Mucosa of rectum (tissue), 2 donors: ENCODE data around the gene PGA4.

Source experiments
- H3K27ac ChIP-seq, 2 donors: one replicate each; pipeline ENCODE4 v1.7.0; 2013; ENCODE audit warnings: inconsistent platforms in 2 of 2, low read depth in 2 of 2, low read length in 2 of 2
- H3K27me3 ChIP-seq, 2 donors: one replicate each; pipeline ENCODE4 v1.7.0; 2013; ENCODE audit warnings: low read length in 2 of 2; ENCODE audit not compliant: control insufficient read depth in 2 of 2, insufficient read depth in 2 of 2
- H3K36me3 ChIP-seq, 2 donors: one replicate each; pipeline ENCODE4 v1.7.0; 2013; ENCODE audit warnings: low read length in 2 of 2; ENCODE audit not compliant: control insufficient read depth in 2 of 2, insufficient read depth in 2 of 2
- H3K4me1 ChIP-seq, 2 donors: one replicate each; pipeline ENCODE4 v1.7.0; 2013; ENCODE audit warnings: low read length in 2 of 2, mild to moderate bottlenecking in 1 of 2; ENCODE audit not compliant: control insufficient read depth in 2 of 2, insufficient read depth in 2 of 2
- H3K4me3 ChIP-seq, 2 donors: one replicate each; pipeline ENCODE4 v1.7.0; 2013; ENCODE audit warnings: low read length in 2 of 2
- H3K9ac ChIP-seq, 2 donors: one replicate each; pipeline ENCODE4 v1.7.0; 2013; ENCODE audit warnings: low read length in 2 of 2, low read depth in 1 of 2, mild to moderate bottlenecking in 1 of 2
- H3K9me3 ChIP-seq, 2 donors: one replicate each; pipeline ENCODE4 v1.7.0; 2013; ENCODE audit warnings: low read length in 2 of 2; ENCODE audit not compliant: control insufficient read depth in 2 of 2
- donor health status: healthy.
- donor health status: Normal muscosa, but diverticular disease.

The PGA4 gene

DNA sequence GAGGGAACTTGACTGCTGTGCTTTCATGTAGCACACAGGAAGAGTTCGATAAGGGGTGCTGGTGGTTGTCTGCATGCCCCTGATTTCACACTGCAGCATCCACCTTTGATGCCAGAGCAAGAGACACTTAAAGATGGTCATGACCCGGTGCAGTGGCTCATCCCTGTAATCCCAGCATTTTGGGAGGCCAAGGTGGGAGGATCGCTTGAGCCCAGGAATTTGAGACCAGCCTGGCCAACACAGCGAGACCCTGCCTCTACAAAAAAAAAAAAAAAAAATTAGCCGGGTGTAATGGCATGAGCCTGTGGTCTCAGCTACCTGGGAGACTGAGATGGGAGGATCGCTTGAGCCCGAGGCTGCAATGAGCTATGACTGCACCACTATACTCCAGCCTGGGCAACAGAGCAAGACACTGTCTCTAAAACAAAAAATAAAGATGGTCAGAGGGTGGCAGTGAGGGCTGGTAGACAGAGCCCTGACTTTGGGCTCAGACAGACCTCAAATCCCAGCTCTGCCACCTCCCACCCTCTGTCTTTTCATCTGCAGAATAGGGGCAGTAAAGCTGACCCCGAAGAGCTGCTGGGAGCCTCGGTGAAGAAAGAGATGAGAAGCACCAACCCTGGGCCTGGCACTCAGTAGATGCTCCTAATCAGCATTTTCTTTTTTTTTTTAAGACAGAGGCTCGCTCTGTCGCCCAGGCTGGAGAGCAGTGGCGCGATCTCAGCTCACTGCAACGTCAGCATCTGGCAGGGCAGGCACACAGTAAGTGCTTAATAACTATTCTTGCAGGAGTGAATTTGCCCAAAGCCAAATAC lies 55.2 kb downstream of the PGA4 start:
- Histone ChIP-seq H3K27ac (no peak overlapping the region), H3K27me3 (peaks cover 0 to 2% of the 10 kb centered on the region in 2 donors), H3K4me1 (peaks cover 3 to 6% of the 10 kb centered on the region in 2 donors), H3K9ac (no peak overlapping the region), H3K4me3 (no peak overlapping the region), H3K36me3 (no peaks in the 10 kb centered on the region), H3K9me3 (no peaks in the 10 kb centered on the region)

DNA sequence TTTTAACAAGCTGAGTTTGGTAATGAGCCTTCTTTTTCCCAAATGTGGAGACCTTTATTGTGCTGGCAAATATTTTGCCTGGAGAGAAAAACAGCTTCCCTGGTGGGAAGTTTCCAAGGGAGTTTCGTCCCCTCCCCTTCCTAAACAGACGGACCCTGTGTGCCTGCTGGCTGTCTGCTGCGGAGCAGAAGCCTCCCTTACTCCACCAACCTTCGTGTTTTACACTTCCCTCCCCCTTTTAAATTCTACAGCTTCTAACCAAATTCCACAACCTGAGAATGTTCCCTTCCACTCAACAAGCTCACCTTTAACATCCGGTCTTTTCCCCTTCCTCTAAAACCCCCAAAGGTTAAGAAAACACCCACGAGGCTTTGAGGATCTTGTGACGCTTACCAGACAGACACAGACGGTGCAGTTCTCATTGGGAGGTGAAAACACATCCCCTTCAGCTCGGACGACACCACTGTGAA lies 55.9 kb downstream of the PGA4 start:
- Histone ChIP-seq H3K27me3 (peaks cover 2 to 5% of the 10 kb centered on the region in 2 donors), H3K9me3 (no peaks in the 10 kb centered on the region), H3K4me3 (no peak overlapping the region), H3K36me3 (no peaks in the 10 kb centered on the region), H3K9ac (no peak overlapping the region), H3K4me1 (peaks cover 3 to 6% of the 10 kb centered on the region in 2 donors), H3K27ac (no peak overlapping the region)

DNA sequence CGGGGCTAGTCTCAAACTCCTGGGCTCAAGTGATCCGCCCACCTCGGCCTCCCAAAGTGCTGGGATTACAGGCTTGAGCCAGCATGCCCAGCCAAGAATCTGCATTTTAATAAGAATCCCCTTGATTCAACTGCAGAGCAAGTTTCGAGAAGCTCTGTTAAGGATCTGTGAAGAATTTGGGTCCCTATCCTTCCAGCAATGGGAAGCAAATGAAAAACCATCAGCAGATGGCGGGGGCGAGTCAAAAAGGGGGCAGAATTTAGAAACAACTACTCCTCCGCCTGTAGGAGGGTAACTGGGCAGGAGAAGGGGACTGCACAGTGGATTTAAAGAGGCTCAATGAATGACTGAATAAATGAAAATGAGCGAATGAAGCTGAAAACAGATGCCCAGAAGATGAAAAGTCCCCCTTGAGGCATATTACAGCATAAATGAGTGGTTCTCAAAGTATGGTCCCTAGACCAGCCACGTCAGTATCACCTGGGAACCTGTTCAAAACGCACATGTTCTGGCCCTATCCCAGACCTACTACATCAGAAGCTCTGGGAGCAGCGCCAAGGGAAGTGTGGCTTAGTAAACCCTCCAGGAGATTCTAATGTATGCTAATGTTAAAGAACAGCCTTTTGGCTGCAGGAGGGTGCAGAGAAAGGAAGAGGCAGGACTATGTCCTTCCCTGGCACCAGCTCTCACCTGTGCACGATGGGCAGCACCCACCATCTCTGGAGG lies 58.0 kb downstream of the PGA4 start:
- H3K36me3 ChIP-seq = no peaks in the 10 kb centered on the region
- H3K4me1 ChIP-seq = peaks cover 3 to 4% of the 10 kb centered on the region in 2 donors
- no peak overlapping the region for H3K4me3 ChIP-seq
- H3K9me3 ChIP-seq = no peaks in the 10 kb centered on the region
- no peak overlapping the region for H3K9ac ChIP-seq
- H3K27ac ChIP-seq = no peak overlapping the region
- H3K27me3 ChIP-seq = peaks cover 2 to 5% of the 10 kb centered on the region in 2 donors

DNA sequence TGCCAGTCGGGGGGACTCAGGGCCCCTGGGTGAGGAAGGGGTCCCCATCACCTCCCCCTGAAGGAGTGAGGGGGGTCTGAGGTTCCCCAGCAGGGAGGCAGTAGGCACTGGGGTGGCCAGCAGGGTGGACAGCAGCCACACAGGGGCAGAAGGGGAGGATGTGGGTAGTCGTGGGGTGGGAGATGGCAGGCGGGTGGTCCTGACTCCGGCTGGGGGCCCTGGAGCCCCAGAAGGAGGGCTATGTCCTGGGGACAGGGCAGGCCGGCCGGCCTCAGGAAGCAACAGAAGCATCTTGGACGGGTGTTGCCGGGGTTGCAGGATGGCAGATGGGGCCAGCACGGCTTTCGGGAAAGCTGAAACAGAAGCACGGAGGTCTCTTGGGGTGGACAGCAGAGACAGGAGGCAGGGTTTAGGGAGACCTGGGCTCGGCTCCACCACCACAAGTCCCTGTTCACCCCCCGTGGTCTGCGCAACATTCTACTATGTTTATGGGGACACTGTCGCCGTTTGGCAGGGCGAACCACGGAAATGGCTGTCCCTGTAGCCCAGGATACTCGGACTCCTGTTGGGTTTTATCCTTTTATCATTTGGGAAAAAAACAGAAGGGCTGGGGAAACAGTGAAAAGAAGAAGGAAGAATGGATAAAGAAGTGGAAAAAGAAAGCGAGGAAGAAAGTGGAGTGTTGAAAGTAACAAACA lies 58.9 kb downstream of the PGA4 start:
- H3K4me1 ChIP-seq = peaks cover 3 to 4% of the 10 kb centered on the region in 2 donors
- no peak overlapping the region for H3K27ac ChIP-seq
- H3K36me3 ChIP-seq = no peaks in the 10 kb centered on the region
- H3K9ac ChIP-seq = no peak overlapping the region
- peaks cover 2 to 5% of the 10 kb centered on the region in 2 donors for H3K27me3 ChIP-seq
- H3K4me3 ChIP-seq = peak overlapping the region; percentile 54 to 63
- H3K9me3 ChIP-seq = no peaks in the 10 kb centered on the region
